GM23338 (cell line): ENCODE results near the gene PKD2L2. TPM values are rescaled to one million over a fixed set of nuclear protein-coding genes. Genes with fewer than 3 reads are reported as not detected.

ENCODE experiments used
- ATAC-seq: fragments of 200-7000 bp; cut with Tn5 transposase; 3 replicates; pipeline ENCODE4 v1.9.1; 2020
- DNase-seq: peaks from one replicate; pipeline ENCODE4 v3.0.0-alpha.2; 2015; ENCODE audit warnings: low spot score
- H2AFZ ChIP-seq: fragments of 200-600 bp; sonication (generic); 2 replicates; pipeline ENCODE4 v1.8.0; 2016; ENCODE audit warnings: antibody characterized with exemption, mild to moderate bottlenecking, moderate library complexity
- H3F3A ChIP-seq: fragments of 200-600 bp; sonication (generic); replicated peaks from 2 replicates; pipeline ENCODE4 v1.8.0; 2017; ENCODE audit warnings: antibody characterized with exemption, mixed run types, low read depth
- H3K27ac ChIP-seq: fragments of 200-600 bp; sonication (generic); 2 replicates; pipeline ENCODE4 v1.6.1; 2016; ENCODE audit warnings: low read depth
- H3K27me3 ChIP-seq: fragments of 200-600 bp; sonication (generic); 2 replicates; pipeline ENCODE4 v1.8.0; 2016; ENCODE audit warnings: mild to moderate bottlenecking, mixed run types, moderate library complexity; ENCODE audit not compliant: insufficient read depth
- H3K36me3 ChIP-seq: fragments of 200-600 bp; sonication (generic); 2 replicates; pipeline ENCODE4 v1.8.0; 2016; ENCODE audit warnings: mild to moderate bottlenecking; ENCODE audit not compliant: insufficient read depth
- H3K4me1 ChIP-seq: fragments of 200-600 bp; sonication (generic); 2 replicates; pipeline ENCODE4 v1.8.0; 2016; ENCODE audit warnings: mild to moderate bottlenecking, moderate library complexity; ENCODE audit not compliant: insufficient read depth
- H3K4me2 ChIP-seq: fragments of 200-600 bp; sonication (generic); 2 replicates; pipeline ENCODE4 v1.7.1; 2017; ENCODE audit warnings: mixed run types
- H3K4me3 ChIP-seq: fragments of 200-600 bp; sonication (generic); 2 replicates; pipeline ENCODE4 v1.6.1; 2016; ENCODE audit warnings: mixed run types
- H3K79me2 ChIP-seq: fragments of 200-600 bp; sonication (generic); replicated peaks from 2 replicates; pipeline ENCODE4 v1.8.0; 2017; ENCODE audit warnings: mild to moderate bottlenecking; ENCODE audit not compliant: insufficient read depth
- H3K9me2 ChIP-seq: fragments of 200-600 bp; sonication (generic); 2 replicates; pipeline ENCODE4 v1.8.0; 2017; ENCODE audit not compliant: insufficient read depth
- H4K20me1 ChIP-seq: fragments of 200-600 bp; sonication (generic); replicated peaks from 2 replicates; pipeline ENCODE4 v1.8.0; 2017; ENCODE audit warnings: mild to moderate bottlenecking; ENCODE audit not compliant: insufficient read depth
- H3K27ac Mint-ChIP-seq: 2 replicates; pipeline ENCODE4 v1.8.0; 2020; ENCODE audit warnings: inconsistent platforms, mild to moderate bottlenecking, moderate library complexity, mixed read lengths
- H3K27me3 Mint-ChIP-seq: 3 replicates; pipeline ENCODE4 v1.8.0; 2022; ENCODE audit warnings: low read depth, mild to moderate bottlenecking, moderate library complexity, mixed read lengths, inconsistent platforms; ENCODE audit not compliant: insufficient read depth, poor library complexity
- H3K36me3 Mint-ChIP-seq: 3 replicates; pipeline ENCODE4 v1.8.0; 2021; ENCODE audit warnings: low read depth, mild to moderate bottlenecking, inconsistent platforms, moderate library complexity, mixed read lengths
- H3K4me1 Mint-ChIP-seq: 3 replicates; pipeline ENCODE4 v1.8.0; 2020; ENCODE audit warnings: mild to moderate bottlenecking, inconsistent platforms, mixed read lengths
- H3K4me3 Mint-ChIP-seq: 3 replicates; pipeline ENCODE4 v1.8.0; 2021; ENCODE audit warnings: moderate library complexity, mild to moderate bottlenecking, inconsistent platforms, mixed read lengths
- H3K9me3 Mint-ChIP-seq: 3 replicates; pipeline ENCODE4 v1.8.0; 2020; ENCODE audit warnings: moderate library complexity, mild to moderate bottlenecking, inconsistent platforms, mixed read lengths
- CTCF ChIP-seq, 2 experiments: fragments of 200-600 bp in 1 of 2; sonication (generic) in 1 of 2; conservative IDR thresholded peaks; 2 replicates each; pipeline versions ENCODE4 v1.5.1 to v1.6.1; 2016 to 2017; ENCODE audit warnings: antibody characterized with exemption in 2 of 2, low read depth in 2 of 2, mild to moderate bottlenecking in 2 of 2, moderate library complexity in 1 of 2
- EZH2 ChIP-seq: fragments of 200-600 bp; sonication (generic); IDR thresholded peaks from one replicate; pipeline ENCODE4 v1.8.0; 2017; ENCODE audit warnings: antibody characterized with exemption, mild to moderate bottlenecking, low read depth; ENCODE audit not compliant: unreplicated experiment
- EZH2phosphoT487 ChIP-seq: fragments of 200-600 bp; sonication (generic); IDR thresholded peaks from one replicate; pipeline ENCODE4 v1.8.1; 2018; ENCODE audit warnings: antibody characterized with exemption; ENCODE audit not compliant: unreplicated experiment
- JUNB ChIP-seq: IDR thresholded peaks from one replicate; pipeline ENCODE4 v1.6.1; 2016; ENCODE audit warnings: antibody characterized with exemption; ENCODE audit not compliant: unreplicated experiment
- REST ChIP-seq: IDR thresholded peaks from one replicate; pipeline ENCODE4 v1.6.1; 2018; ENCODE audit warnings: antibody characterized with exemption; ENCODE audit not compliant: unreplicated experiment
- STAT1 ChIP-seq: IDR thresholded peaks from one replicate; pipeline ENCODE4 v1.6.1; 2016; ENCODE audit warnings: antibody characterized with exemption; ENCODE audit not compliant: unreplicated experiment
- ZNF114 ChIP-seq: fragments of 250-450 bp; sonication (Bioruptor Pico); IDR thresholded peaks from 2 replicates; pipeline ENCODE4 v1.5.0; 2020; ENCODE audit warnings: mild to moderate bottlenecking, moderate library complexity
- ZNF331 ChIP-seq: fragments of 250-450 bp; sonication (Bioruptor Pico); IDR thresholded peaks from 2 replicates; pipeline ENCODE4 v1.5.0; 2020; ENCODE audit warnings: low read depth, mild to moderate bottlenecking, moderate library complexity
- polyA plus RNA-seq: library from polyadenylated mRNA; unstranded; fragments of >200 nt; fragmentation: Nextera tagmentation; extraction: Ambion mirVana; gene quantifications from 2 replicates; pipeline ENCODE4 v1.2.1, GENCODE V29; 2016
- total RNA-seq: library from RNA; depleted of rRNA; stranded (reverse); fragments of >200 nt; shearing (Covaris generic); gene quantifications from 2 replicates; pipeline ENCODE4 v1.2.3, GENCODE V29; 2014
- TF ChIP-seq, protein P1 (sequence below): IDR thresholded peaks from 2 replicates; pipeline ENCODE4 v1.6.1; 2016; ENCODE audit warnings: antibody characterized with exemption

The PKD2L2 gene
- total and polyA plus RNA-seq, 2 experiments from 2014 or later, result 0.16 TPM; not detected in 1

DNA sequence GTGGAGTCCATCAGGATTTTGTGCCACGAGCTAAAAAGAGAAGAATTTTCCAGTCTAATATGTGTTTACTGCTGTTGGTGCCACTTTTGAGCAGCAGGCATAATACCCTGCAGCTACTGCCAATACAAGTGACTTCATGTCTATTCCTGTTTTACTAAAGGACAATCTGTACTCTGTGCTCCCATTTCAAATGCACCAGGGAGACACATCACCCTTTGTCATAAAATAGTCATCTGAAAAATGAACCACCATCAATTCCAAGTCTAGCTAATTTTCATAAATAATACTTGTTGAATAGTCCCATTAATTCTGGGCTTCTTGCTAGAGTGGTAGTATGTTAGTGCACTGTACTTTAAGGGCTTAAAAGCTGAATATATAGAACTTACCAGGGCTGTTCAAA, 8.9 kb upstream of the PKD2L2 start (continued):
- TF ChIP-seq, protein P1, sequence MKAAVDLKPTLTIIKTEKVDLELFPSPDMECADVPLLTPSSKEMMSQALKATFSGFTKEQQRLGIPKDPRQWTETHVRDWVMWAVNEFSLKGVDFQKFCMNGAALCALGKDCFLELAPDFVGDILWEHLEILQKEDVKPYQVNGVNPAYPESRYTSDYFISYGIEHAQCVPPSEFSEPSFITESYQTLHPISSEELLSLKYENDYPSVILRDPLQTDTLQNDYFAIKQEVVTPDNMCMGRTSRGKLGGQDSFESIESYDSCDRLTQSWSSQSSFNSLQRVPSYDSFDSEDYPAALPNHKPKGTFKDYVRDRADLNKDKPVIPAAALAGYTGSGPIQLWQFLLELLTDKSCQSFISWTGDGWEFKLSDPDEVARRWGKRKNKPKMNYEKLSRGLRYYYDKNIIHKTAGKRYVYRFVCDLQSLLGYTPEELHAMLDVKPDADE, result no peak
- TF ChIP-seq ZNF331 (CRISPR knock-in tag), result no peak
- no peak for TF ChIP-seq CTCF (conservative IDR thresholded peaks at IDR 0.05; ENCODE audit: low read depth in 2 of 2)
- TF ChIP-seq EZH2, result no peak
- TF ChIP-seq ZNF114 (CRISPR knock-in tag), result no peak
- no peak for TF ChIP-seq EZH2phosphoT487

- peaks cover 7% of the 10 kb centered on the region; the same call in 1 of the 2 replicates for H3F3A ChIP-seq
- H3K36me3 Mint-ChIP-seq, result no peaks in the 10 kb centered on the region
- H3K27me3 Mint-ChIP-seq, result peaks cover 3% of the 10 kb centered on the region
- H3K4me3 ChIP-seq, result no peak overlapping the region
- DNase-seq (no peak), ATAC-seq (no peak)
- H3K27ac Mint-ChIP-seq, result no peak overlapping the region
- H3K9me3 Mint-ChIP-seq, result no peaks in the 10 kb centered on the region; the same call in 2 of the 3 replicates
- no peak overlapping the region for H3K4me3 Mint-ChIP-seq
- no peaks in the 10 kb centered on the region for H3K9me2 ChIP-seq
- H3K4me1 Mint-ChIP-seq, result peaks cover 13% of the 10 kb centered on the region; the same call in 2 of the 3 replicates
- H3K79me2 ChIP-seq, result no peaks in the 10 kb centered on the region
- no peaks in the 10 kb centered on the region for H4K20me1 ChIP-seq
- H3K27ac ChIP-seq, result no peak overlapping the region
- no peaks in the 10 kb centered on the region for H3K27me3 ChIP-seq
- H3K36me3 ChIP-seq, result no peaks in the 10 kb centered on the region
- no peak overlapping the region for H2AFZ ChIP-seq
- peaks cover 16% of the 10 kb centered on the region for H3K4me1 ChIP-seq
- no peak overlapping the region for H3K4me2 ChIP-seq
- TF ChIP-seq STAT1, result no peak
- TF ChIP-seq EZH2phosphoT487, result no peak
- TF ChIP-seq EZH2, result no peak
- TF ChIP-seq CTCF (conservative IDR thresholded peaks at IDR 0.05; ENCODE audit: low read depth in 2 of 2), result no peak
- TF ChIP-seq ZNF114 (CRISPR knock-in tag), result no peak
- no peak for TF ChIP-seq JUNB
- TF ChIP-seq REST, result no peak
These were observed 1.4 kb upstream of the PKD2L2 start for GRCh38 chr5:137887831-137888230.
